ENCODE results near the gene PHKB. TPM values are rescaled to one million over a fixed set of nuclear protein-coding genes. Genes with fewer than 3 reads are reported as not detected.

The PHKB gene
- polyA plus RNA-seq, 3 donors = 49.8 to 53.1 (median 50.8) TPM

GRCh38 chr16:47584464-47585225, 123.5 kb downstream of the PHKB start:
- no peak overlapping the region for H3K4me3 ChIP-seq (replicated peaks in 1 of 3; ENCODE audit: low read depth in 2 of 3, low read length in 3 of 3)
- TF ChIP-seq, protein P1, sequence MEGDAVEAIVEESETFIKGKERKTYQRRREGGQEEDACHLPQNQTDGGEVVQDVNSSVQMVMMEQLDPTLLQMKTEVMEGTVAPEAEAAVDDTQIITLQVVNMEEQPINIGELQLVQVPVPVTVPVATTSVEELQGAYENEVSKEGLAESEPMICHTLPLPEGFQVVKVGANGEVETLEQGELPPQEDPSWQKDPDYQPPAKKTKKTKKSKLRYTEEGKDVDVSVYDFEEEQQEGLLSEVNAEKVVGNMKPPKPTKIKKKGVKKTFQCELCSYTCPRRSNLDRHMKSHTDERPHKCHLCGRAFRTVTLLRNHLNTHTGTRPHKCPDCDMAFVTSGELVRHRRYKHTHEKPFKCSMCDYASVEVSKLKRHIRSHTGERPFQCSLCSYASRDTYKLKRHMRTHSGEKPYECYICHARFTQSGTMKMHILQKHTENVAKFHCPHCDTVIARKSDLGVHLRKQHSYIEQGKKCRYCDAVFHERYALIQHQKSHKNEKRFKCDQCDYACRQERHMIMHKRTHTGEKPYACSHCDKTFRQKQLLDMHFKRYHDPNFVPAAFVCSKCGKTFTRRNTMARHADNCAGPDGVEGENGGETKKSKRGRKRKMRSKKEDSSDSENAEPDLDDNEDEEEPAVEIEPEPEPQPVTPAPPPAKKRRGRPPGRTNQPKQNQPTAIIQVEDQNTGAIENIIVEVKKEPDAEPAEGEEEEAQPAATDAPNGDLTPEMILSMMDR (IDR thresholded peaks at IDR 0.05) = no peak
- peak overlapping the region in 2 of 7 donors; percentile 33 to 46 for H3K27ac Mint-ChIP-seq
- peaks cover 19 to 41% of the 10 kb centered on the region in 2 donors for H3K36me3 ChIP-seq (replicated peaks in 1 of 2; ENCODE audit: control insufficient read depth in 1 of 2, insufficient read depth in 2 of 2, low read length in 2 of 2)
- H3K4me2 ChIP-seq (replicated peaks; ENCODE audit: extremely low read depth, low read length, poor library complexity, severe bottlenecking) = no peak overlapping the region
- no peaks in the 10 kb centered on the region for H4K20me1 ChIP-seq (ENCODE audit: insufficient read depth, low read length)
- no peak overlapping the region for H3K4me3 Mint-ChIP-seq
- H3K27ac ChIP-seq (ENCODE audit: low read depth in 1 of 2, low read length in 2 of 2) = no peak overlapping the region
- no peak for DNase-seq
- H3K9me3 ChIP-seq (replicated peaks in 1 of 2; ENCODE audit: control insufficient read depth in 1 of 2, insufficient read depth in 1 of 2, low read length in 2 of 2) = no peaks in the 10 kb centered on the region
- no peaks in the 10 kb centered on the region for H3K4me1 Mint-ChIP-seq
- no peak overlapping the region for H3K9ac ChIP-seq (ENCODE audit: insufficient read depth, low read length, poor library complexity, severe bottlenecking)
- no peak overlapping the region for H2AFZ ChIP-seq (ENCODE audit: insufficient read depth, low read depth, low read length, poor library complexity, severe bottlenecking)
- WGBS (ENCODE audit: insufficient coverage) = 100% methylated on average over 2 of the region's 4 CpGs
- no peaks in the 10 kb centered on the region for H3K4me1 ChIP-seq (ENCODE audit: control insufficient read depth in 1 of 2, insufficient read depth in 2 of 2, low read length in 2 of 2)
- no peaks in the 10 kb centered on the region for H3K27me3 Mint-ChIP-seq (ENCODE audit: low read depth in 3 of 3)
- peaks cover 29 to 47% of the 10 kb centered on the region in 2 donors for H3K36me3 Mint-ChIP-seq
- no peaks in the 10 kb centered on the region for H3K79me2 ChIP-seq (ENCODE audit: insufficient read depth, low read length)
- no peaks in the 10 kb centered on the region for H3K27me3 ChIP-seq (ENCODE audit: control insufficient read depth in 2 of 2, insufficient read depth in 2 of 2, low read length in 2 of 2)
- intact Hi-C loops (cut with micrococcal nuclease) = no loop called here
- no peaks in the 10 kb centered on the region for H3K9me3 Mint-ChIP-seq

DNA sequence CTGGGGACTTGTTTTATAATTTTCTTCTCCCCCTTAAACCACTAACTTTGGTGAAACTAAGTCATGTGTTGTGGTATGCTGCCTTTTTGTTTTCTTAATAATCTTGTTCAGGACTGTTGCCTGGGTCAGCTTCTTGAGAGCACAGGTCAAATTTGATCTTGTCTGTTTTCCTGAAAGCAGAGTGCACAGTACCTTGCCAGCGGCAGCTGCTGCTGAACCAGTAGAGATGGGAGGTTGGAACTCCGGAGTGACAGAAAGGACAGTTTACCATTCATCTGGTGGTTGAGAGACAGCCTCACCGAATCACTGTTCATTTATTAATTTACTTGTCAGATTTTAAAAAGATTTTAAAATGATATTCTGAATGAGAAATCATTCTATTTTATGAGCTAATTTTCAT, 125.0 kb downstream of the PHKB start:
- H3K27me3 ChIP-seq (ENCODE audit: control insufficient read depth in 2 of 2, insufficient read depth in 2 of 2, low read length in 2 of 2) = no peaks in the 10 kb centered on the region
- H3K4me3 Mint-ChIP-seq = no peak overlapping the region
- 100% methylated on average over 1 of the region's 3 CpGs for WGBS (ENCODE audit: insufficient coverage)
- no peak overlapping the region for H3K4me3 ChIP-seq (replicated peaks in 1 of 3; ENCODE audit: low read depth in 2 of 3, low read length in 3 of 3)
- no peaks in the 10 kb centered on the region for H3K4me1 Mint-ChIP-seq
- no peak overlapping the region for H3K27ac ChIP-seq (ENCODE audit: low read depth in 1 of 2, low read length in 2 of 2)
- no peaks in the 10 kb centered on the region for H3K79me2 ChIP-seq (ENCODE audit: insufficient read depth, low read length)
- H3K36me3 ChIP-seq (replicated peaks in 1 of 2; ENCODE audit: control insufficient read depth in 1 of 2, insufficient read depth in 2 of 2, low read length in 2 of 2) = peaks cover 34 to 51% of the 10 kb centered on the region in 2 donors
- no peak overlapping the region for H2AFZ ChIP-seq (ENCODE audit: insufficient read depth, low read depth, low read length, poor library complexity, severe bottlenecking)
- H3K36me3 Mint-ChIP-seq = peaks cover 34 to 56% of the 10 kb centered on the region in 2 donors
- H3K9ac ChIP-seq (ENCODE audit: insufficient read depth, low read length, poor library complexity, severe bottlenecking) = no peak overlapping the region
- H3K9me3 ChIP-seq (replicated peaks in 1 of 2; ENCODE audit: control insufficient read depth in 1 of 2, insufficient read depth in 1 of 2, low read length in 2 of 2) = no peaks in the 10 kb centered on the region
- TF ChIP-seq, protein P1 (IDR thresholded peaks at IDR 0.05) = no peak
- no peaks in the 10 kb centered on the region for H3K4me1 ChIP-seq (ENCODE audit: control insufficient read depth in 1 of 2, insufficient read depth in 2 of 2, low read length in 2 of 2)
- H3K27ac Mint-ChIP-seq = no peak overlapping the region
- no peak for DNase-seq
- H3K4me2 ChIP-seq (replicated peaks; ENCODE audit: extremely low read depth, low read length, poor library complexity, severe bottlenecking) = no peak overlapping the region
- H3K27me3 Mint-ChIP-seq (ENCODE audit: low read depth in 3 of 3) = no peaks in the 10 kb centered on the region
- H4K20me1 ChIP-seq (ENCODE audit: insufficient read depth, low read length) = no peaks in the 10 kb centered on the region
- H3K9me3 Mint-ChIP-seq = no peaks in the 10 kb centered on the region
- intact Hi-C loops (cut with micrococcal nuclease) = no loop called here

Data from CD14-positive monocyte (primary cell).